ENCODE data around the gene GOLGA6L6. TPM values are rescaled to one million over a fixed set of nuclear protein-coding genes. Genes with fewer than 3 reads are reported as not detected.
"Not testable (repeated sequence)": the region's sequence is repeated elsewhere in the genome, so short reads cannot be mapped to it uniquely, and the experiment has no call there.

The GOLGA6L6 gene, protein sequence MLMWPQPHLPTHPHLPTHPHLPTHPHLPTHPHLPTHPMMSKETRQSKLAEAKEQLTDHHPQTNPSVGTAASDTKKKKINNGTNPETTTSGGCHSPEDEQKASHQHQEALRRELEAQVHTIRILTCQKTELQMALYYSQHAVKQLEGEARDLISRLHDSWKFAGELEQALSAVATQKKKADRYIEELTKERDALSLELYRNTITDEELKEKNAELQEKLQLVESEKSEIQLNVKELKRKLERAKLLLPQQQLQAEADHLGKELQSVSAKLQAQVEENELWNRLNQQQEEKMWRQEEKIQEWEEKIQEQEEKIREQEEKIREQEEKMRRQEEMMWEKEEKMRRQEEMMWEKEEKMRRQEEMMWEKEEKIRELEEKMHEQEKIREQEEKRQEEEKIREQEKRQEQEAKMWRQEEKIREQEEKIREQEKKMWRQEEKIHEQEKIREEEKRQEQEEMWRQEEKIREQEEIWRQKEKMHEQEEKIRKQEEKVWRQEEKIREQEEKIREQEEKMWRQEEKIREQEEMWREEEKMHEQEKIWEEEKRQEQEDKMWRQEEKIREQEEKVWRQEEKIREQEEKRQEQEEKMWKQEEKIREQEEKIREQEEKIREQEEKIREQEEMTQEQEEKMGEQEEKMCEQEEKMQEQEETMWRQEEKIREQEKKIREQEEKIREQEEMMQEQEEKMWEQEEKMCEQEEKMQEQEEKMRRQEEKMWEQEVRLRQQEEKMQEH
- total RNA-seq = not detected

DNA sequence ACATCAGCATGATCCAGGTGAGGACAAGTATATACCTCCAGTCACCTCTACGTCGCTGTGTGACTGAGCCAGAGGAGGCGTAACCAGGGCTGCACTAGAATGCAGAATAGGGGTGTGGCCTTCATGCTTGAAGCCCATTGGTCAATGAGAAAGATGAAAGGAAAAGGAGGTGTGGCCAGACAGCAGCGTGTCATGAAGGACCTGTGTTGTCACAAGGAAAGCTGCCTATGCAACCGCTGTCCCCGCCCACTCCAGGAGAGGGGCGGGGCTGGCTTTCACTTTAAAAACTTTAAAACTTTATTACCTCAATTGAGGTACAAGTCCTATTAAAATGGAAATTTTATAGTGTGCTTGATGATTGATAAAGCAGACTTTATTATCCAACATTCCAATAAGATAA is at the start of gene GOLGA6L6:
Gene GOLGA6L6 (minus strand): TSS at position 101 of the 400 bp plus-strand sequence. CDS start 91 bp downstream, at position 10.
- DNase-seq; H3K4me1 Mint-ChIP-seq (ENCODE audit: low read depth); ATAC-seq (replicated peaks in 1 of 2); H3K9me3 Mint-ChIP-seq; H3K27me3 Mint-ChIP-seq (ENCODE audit: low read depth); H3K36me3 Mint-ChIP-seq (ENCODE audit: insufficient read depth in 2 of 2); H3K27ac Mint-ChIP-seq; H3K4me3 Mint-ChIP-seq: not testable (repeated sequence)

DNA sequence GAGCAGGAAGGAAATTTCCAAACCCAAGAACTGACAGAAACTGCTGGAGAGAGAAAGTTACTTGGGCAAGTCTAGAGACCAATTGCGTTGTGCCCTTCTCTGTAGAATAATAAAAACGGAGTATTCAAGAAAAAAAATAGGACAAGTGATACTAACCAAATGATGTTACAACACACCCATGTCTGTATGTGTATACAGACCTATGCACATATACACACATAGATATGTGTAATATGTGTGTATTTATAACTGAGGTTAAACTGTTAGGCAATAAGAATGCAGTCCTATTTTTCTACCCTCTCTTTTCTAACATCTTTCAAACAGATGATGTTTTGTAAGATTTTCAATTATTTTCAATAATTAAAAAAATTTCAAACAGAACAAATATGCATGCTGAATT is 48.5 kb upstream of the GOLGA6L6 start:
- not testable (repeated sequence) for H3K4me1 Mint-ChIP-seq (ENCODE audit: low read depth); H3K27ac Mint-ChIP-seq; H3K9me3 Mint-ChIP-seq; H3K4me3 Mint-ChIP-seq; H3K27me3 Mint-ChIP-seq (ENCODE audit: low read depth); H3K36me3 Mint-ChIP-seq (ENCODE audit: insufficient read depth in 2 of 2); DNase-seq; ATAC-seq (replicated peaks in 1 of 2)

DNA sequence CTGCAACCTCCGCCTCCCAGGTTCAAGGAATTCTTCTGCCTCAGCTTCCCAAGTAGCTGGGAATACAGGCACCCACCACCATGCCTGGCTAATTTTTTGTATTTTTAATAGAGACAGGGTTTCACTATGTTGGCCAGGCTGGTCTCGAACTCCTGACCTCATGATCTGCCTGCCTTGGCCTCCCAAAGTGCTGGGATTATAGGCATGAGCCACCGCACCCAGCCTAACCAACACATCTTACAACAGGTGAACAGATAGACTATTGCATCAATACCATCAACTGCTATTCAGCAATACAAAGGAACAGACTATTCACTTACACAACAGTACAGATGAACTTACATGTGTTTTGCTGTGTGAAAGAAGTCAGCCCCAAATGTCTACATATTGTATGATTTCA is 45.2 kb upstream of the GOLGA6L6 start:
- DNase-seq; H3K27me3 Mint-ChIP-seq (ENCODE audit: low read depth); H3K36me3 Mint-ChIP-seq (ENCODE audit: insufficient read depth in 2 of 2); H3K9me3 Mint-ChIP-seq; ATAC-seq (replicated peaks in 1 of 2); H3K4me3 Mint-ChIP-seq; H3K27ac Mint-ChIP-seq; H3K4me1 Mint-ChIP-seq (ENCODE audit: low read depth): not testable (repeated sequence)

DNA sequence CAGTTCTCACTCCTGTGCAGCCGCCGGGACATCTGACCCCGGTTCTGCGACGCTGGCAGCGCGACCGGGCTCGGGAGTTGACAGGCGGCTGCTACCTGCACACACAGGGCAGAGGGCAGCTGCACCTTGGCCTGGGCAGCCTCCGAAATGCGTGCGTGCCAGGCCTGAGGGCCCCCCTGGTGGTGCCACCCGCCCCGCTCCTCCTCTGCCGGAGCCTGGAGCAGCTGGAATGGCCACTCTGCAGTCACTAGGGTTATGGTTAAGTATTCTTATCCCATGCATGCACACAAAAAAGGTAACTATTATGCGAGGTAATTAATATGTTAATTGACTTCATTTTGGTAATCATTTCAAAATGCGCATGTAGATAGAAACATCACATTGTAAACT is 41.1 kb upstream of the GOLGA6L6 start:
- H3K27ac Mint-ChIP-seq; H3K4me1 Mint-ChIP-seq (ENCODE audit: low read depth); ATAC-seq (replicated peaks in 1 of 2); DNase-seq; H3K27me3 Mint-ChIP-seq (ENCODE audit: low read depth); H3K9me3 Mint-ChIP-seq; H3K4me3 Mint-ChIP-seq; H3K36me3 Mint-ChIP-seq (ENCODE audit: insufficient read depth in 2 of 2): not testable (repeated sequence)

DNA sequence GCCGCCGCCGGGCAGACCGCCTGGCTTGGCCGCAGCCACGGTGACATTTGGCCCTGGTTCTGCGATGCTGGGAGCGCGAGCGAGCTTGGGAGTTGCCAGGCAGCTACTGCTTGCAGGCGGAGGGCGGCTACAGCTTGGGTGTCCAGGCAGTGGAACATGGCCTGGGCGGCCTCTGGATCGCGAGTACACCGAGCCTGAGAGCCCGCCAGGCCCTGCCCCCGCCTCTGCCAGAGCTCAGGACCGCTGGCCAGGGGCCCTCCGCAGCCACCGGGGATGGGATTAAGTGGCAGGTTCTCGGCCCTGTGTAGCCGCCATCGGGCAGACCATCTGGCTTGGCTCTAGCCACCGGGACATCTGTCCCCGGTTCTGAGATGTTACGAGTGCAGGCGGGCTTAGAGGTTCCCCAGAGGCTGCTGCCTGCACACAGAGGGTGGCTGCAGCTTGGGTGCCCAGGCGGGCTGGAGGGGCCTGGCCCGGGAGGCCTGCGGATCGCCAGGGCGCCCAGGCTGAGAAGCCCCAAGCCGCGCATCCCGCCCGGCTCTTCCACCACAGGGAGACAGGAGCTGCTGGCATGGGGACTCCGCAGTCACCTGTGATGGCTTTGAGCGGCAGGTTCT is 40.6 kb upstream of the GOLGA6L6 start:
- H3K27ac Mint-ChIP-seq; H3K36me3 Mint-ChIP-seq (ENCODE audit: insufficient read depth in 2 of 2); H3K4me1 Mint-ChIP-seq (ENCODE audit: low read depth); H3K27me3 Mint-ChIP-seq (ENCODE audit: low read depth); DNase-seq; ATAC-seq (replicated peaks in 1 of 2); H3K9me3 Mint-ChIP-seq; H3K4me3 Mint-ChIP-seq: not testable (repeated sequence)

DNA sequence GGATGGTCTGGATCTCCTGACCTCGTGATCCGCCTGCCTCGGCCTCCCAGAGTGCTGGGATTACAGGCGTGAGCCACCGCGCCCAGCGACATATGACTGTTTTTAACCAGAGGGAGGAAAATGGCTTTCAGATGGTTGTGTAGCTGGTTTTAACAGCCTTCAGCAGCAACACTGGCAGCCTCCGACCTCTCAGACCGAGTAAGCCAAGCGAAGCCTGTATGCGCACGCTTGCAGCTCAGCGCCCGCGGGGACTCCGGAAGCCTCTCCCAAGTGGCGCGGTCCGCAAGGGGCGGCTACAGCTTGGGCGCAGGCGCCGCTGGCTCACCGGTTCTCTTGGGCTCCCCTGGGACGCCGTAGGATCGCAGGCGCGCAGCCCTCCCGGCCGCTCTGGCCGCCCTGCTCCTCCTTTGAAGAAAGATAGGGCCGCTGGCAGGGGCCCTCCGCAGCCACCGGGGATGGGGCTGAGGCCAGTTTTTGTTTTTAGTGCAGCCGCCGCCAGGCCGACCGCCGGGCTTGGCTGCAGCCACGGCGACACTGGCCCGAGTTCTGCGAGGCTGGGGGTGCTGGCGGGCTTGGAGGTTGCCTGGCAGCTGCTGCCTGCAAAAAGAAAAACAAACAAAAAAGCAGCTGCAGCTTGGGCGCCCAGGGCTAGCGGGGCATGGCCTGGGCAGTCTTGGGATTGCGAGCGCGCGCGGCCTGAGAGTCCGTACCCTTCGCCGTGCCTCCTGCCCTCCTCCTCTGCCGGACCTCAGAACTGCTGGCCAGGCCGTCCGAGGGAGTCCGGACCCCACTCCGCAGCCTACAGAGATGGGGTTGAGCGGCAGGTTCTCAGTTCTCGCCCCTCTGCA is 39.9 kb upstream of the GOLGA6L6 start:
- DNase-seq; H3K9me3 Mint-ChIP-seq; H3K36me3 Mint-ChIP-seq (ENCODE audit: insufficient read depth in 2 of 2); ATAC-seq (replicated peaks in 1 of 2); H3K27ac Mint-ChIP-seq; H3K4me1 Mint-ChIP-seq (ENCODE audit: low read depth); H3K4me3 Mint-ChIP-seq; H3K27me3 Mint-ChIP-seq (ENCODE audit: low read depth): not testable (repeated sequence)

DNA sequence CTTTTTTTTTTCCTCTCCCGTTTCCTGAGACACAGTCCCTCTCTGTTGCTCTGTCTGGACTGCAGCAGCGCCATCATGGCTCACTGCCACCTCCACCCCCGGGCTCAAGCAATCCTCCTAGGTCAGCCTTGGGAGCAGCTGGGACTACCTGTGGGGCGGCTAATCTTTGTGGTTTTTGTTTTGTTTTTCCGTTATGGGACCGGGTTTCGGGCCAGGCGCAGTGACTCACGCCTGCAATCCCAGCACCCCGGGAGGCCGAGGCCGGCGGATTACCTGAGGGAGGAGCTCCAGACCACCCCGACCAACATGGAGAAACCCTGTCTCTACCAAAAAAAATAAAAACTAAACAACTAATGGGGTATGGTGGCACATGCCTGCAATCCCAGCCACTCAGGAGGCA is 38.1 kb upstream of the GOLGA6L6 start:
- not testable (repeated sequence) for H3K9me3 Mint-ChIP-seq; ATAC-seq (replicated peaks in 1 of 2); DNase-seq; H3K36me3 Mint-ChIP-seq (ENCODE audit: insufficient read depth in 2 of 2); H3K27me3 Mint-ChIP-seq (ENCODE audit: low read depth); H3K4me1 Mint-ChIP-seq (ENCODE audit: low read depth); H3K4me3 Mint-ChIP-seq; H3K27ac Mint-ChIP-seq

DNA sequence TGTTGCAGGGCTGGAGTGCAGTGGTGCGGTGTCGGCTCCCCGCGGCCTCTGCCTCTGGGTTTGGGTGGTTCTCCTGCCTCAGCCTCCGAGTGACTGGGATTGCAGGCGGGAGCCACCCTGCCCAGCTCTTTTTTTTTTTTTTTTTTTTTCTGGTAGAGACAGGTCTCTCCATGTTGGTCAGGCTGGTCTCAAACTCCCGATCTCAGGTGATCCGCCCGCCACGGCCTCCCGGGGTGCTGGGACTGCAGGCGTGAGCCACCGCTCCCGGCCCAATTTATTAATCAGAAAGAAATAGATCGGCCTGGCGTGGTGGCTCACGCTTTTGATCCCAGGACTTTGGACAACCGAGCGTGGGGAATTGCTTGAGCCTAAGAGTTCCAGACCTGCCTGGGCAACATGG is 9.7 kb upstream of the GOLGA6L6 start:
- H3K27me3 Mint-ChIP-seq (ENCODE audit: low read depth); H3K36me3 Mint-ChIP-seq (ENCODE audit: insufficient read depth in 2 of 2); ATAC-seq (replicated peaks in 1 of 2); H3K27ac Mint-ChIP-seq; H3K4me1 Mint-ChIP-seq (ENCODE audit: low read depth); H3K4me3 Mint-ChIP-seq; H3K9me3 Mint-ChIP-seq; DNase-seq: not testable (repeated sequence)

DNA sequence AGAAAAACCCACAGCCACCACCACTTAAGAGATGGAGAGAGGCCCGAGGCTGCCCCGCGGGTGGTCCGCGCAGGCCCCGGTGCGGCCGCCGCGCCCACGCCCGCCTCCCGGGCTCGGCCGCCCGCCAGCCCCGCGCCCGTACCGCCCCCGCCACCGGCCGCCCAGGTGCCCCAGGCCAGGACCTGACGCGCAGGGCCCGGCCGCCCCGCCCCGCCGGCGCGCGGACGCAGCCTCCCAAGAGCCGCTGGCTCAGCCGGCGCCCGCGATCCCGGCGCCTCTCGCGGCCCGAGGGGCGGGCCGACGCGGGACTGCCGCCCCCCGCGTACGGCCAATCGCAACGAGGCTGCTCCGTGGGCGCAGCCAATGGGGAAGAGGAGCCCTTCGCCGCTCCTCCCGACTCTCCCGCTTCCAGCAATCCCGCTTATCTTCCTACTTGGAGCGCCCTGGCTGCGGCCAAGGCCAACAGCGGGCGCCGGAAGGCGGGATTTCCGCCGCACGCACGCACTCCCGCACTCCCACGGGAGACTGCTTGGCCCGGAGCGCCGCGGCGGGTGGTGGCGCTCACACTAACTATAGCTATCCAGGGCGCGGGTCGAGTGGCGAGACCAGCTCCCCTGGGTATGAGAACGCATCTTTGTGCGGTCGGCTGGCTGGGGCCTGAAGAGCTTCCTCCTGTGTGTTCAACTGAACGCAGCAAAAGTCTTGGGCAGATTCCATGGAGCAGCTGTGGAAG is 35.5 kb downstream of the GOLGA6L6 start:
- not testable (repeated sequence) for H3K4me3 Mint-ChIP-seq; H3K9me3 Mint-ChIP-seq; H3K36me3 Mint-ChIP-seq (ENCODE audit: insufficient read depth in 2 of 2); ATAC-seq (replicated peaks in 1 of 2); DNase-seq; H3K27me3 Mint-ChIP-seq (ENCODE audit: low read depth); H3K27ac Mint-ChIP-seq; H3K4me1 Mint-ChIP-seq (ENCODE audit: low read depth)

DNA sequence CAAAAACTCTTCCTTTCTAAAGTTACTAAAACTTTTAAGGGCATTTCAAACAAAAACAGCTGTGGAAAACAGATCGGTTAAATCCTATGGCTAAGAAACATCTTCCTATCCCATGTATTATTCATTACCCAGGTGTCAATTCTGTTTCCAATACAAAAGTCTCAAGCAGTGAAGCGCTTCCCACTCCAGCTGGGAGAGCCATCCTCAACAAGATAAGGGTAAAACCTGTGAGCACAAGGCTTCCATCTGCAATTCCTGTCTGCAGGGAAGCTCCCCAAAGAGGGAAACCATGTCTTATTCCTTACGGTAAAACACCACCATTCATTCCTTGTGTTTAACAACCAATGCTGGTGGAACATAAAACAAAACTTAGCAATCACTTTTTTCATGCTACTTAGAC is 38.8 kb downstream of the GOLGA6L6 start:
- not testable (repeated sequence) for H3K27ac Mint-ChIP-seq; H3K27me3 Mint-ChIP-seq (ENCODE audit: low read depth); H3K4me1 Mint-ChIP-seq (ENCODE audit: low read depth); H3K9me3 Mint-ChIP-seq; ATAC-seq (replicated peaks in 1 of 2); H3K4me3 Mint-ChIP-seq; H3K36me3 Mint-ChIP-seq (ENCODE audit: insufficient read depth in 2 of 2); DNase-seq

DNA sequence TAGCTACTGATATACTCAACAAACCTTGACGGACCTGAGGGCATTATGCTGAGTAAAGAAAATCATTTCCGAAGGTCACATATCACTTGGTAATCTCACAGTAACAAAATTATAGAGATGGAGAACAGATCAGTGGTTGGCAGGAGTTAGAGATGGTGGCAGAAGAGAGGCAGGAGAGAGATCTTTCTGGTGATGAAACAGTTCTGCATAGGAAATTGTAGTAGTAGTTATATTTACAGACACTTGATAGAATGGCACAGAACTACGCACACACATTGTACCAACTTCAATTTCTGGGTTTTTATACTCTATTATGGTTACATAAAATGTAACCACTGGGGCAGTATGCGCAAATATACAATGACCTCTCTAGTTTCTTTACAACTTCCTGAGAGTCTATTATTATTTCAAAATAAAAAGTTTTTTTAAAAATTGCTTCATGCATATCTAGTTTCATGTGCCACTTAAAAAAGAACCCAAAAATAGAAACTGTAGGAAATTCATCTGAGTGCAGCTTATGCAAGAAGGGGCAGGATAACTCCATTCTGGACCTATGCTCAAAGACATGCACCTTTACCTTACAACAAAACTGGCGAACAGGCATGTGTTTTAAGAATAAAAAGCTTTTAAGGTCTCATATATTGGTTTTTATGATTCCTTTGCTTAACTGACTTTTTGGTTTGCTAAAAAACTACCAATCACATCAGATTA is 39.9 kb downstream of the GOLGA6L6 start:
- H3K4me3 Mint-ChIP-seq; H3K9me3 Mint-ChIP-seq; ATAC-seq (replicated peaks in 1 of 2); H3K4me1 Mint-ChIP-seq (ENCODE audit: low read depth); H3K36me3 Mint-ChIP-seq (ENCODE audit: insufficient read depth in 2 of 2); H3K27ac Mint-ChIP-seq; H3K27me3 Mint-ChIP-seq (ENCODE audit: low read depth); DNase-seq: not testable (repeated sequence)

DNA sequence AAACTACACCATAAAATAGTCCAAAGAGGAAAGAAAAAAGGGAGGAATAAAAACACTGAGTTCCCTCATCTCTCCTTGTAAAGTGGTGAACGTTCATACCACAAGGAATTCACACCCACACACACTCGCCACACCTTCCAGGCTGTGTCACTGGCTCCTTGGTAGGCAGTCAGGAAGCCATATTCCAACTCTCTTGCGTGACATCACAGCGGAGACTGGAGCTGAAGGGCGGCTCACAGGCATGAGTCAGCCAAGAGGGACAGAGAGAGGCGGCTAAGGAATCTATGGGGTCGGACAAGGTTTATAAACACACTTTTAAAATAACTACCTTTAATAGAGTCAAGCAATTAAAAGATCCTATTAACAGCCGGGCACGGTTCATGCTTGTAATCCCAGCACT is 43.8 kb downstream of the GOLGA6L6 start:
- H3K4me3 Mint-ChIP-seq; H3K27ac Mint-ChIP-seq; H3K4me1 Mint-ChIP-seq (ENCODE audit: low read depth); H3K9me3 Mint-ChIP-seq; H3K27me3 Mint-ChIP-seq (ENCODE audit: low read depth); DNase-seq; H3K36me3 Mint-ChIP-seq (ENCODE audit: insufficient read depth in 2 of 2); ATAC-seq (replicated peaks in 1 of 2): not testable (repeated sequence)

Data from activated T-cell treated with anti-CD3 and anti-CD28 coated beads, Interleukin-2, amount 50 U/mL, for 72 hours (primary cell).